PC-3 (cell line): ENCODE results near the gene KIT.

Source experiments
- CTCF ChIP-seq: fragments of 300-600 bp; sonication (generic); conservative IDR thresholded peaks from 2 replicates; pipeline ENCODE4 v1.5.1; 2017; ENCODE audit warnings: antibody characterized with exemption, low read depth, mild to moderate bottlenecking, low read length
- EZH2 ChIP-seq: fragments of 300-600 bp; sonication (generic); IDR thresholded peaks from one replicate; pipeline ENCODE4 v1.6.1; 2017; ENCODE audit warnings: antibody characterized with exemption, mild to moderate bottlenecking, low read length; ENCODE audit not compliant: unreplicated experiment
- EZH2phosphoT487 ChIP-seq: fragments of 300-600 bp; sonication (generic); IDR thresholded peaks from 2 replicates; pipeline ENCODE4 v1.6.1; 2018; ENCODE audit warnings: mild to moderate bottlenecking, antibody characterized with exemption, low read length, borderline replicate concordance

DNA sequence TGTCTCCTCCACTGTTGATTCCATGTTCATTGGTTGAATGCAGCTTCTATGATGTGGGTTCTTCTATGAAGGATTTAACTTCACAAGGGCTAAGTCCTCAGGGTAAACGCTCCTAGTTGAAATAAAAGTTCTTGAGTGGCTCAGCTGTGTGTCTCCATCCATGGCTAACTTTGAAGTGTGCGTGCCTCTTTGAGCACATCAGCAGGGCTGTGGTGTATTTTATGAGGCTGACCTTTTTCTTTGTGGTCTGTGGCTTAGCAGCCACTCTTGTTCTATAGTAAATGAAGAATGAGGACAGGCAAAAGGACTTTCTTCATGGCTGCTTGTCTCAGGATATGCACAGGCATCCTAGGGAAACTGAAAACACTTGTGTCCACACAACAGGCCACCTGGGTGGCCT, 88.5 kb downstream of the KIT start:
- TF ChIP-seq CTCF (no peak), EZH2phosphoT487 (no peak), EZH2 (no peak)
